ENCODE data around the gene CAPN15.
"Not testable (repeated sequence)": the region's sequence is repeated elsewhere in the genome, so short reads cannot be mapped to it uniquely, and the experiment has no call there.

CAPN15 gene

DNA sequence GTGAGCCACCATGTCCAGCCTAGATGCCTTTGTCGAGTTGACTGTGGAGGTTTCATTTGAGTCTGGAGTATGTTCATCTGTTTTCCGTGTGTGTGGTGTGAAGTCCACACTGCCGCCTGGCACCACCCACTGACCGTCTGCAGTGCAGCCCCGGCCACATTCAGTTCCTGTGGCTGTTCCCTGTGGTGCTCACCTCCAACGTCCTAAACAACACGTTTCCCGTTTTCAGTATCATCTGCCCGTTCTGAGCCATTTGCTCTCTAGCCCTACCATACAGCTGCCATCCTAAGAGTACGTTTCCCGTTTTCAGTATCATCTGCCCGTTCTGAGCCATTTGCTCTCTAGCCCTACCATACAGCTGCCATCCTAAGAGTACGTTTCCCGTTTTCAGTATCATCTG lies 20.0 kb upstream of the CAPN15 start:
- not testable (repeated sequence) for DNase-seq

- no peak for DNase-seq
Observed at GRCh38 chr16:507996-508395, 19.5 kb upstream of the CAPN15 start.

- no peak for DNase-seq
Observed at GRCh38 chr16:508884-509736, 18.4 kb upstream of the CAPN15 start.

GRCh38 chr16:510066-510825 lies 17.3 kb upstream of the CAPN15 start:
- no peak for DNase-seq

GRCh38 chr16:512802-513201 lies 14.7 kb upstream of the CAPN15 start:
- DNase-seq = no peak

GRCh38 chr16:513950-514349 lies 13.6 kb upstream of the CAPN15 start:
- no peak for DNase-seq

GRCh38 chr16:515175-515938 lies 12.2 kb upstream of the CAPN15 start:
- DNase-seq = no peak

DNA sequence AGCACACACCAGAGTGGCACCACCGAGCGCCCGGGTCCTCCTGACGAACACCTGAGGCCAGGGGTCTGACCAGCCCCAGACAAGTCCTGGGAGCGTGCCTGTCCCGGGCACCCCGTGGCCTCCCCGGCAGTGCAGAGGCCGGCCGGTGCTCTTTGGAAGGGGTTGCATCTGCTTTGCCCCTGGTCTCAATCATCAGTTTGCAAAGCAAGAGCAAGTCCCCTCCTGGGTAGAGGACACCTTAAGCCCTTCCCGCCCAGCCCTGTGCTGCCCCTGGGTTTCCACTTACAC lies 11.6 kb upstream of the CAPN15 start:
- no peak for DNase-seq

GRCh38 chr16:516301-516700 lies 11.2 kb upstream of the CAPN15 start:
- no peak for DNase-seq

GRCh38 chr16:518858-519257 lies 8.7 kb upstream of the CAPN15 start:
- DNase-seq = no peak

DNA sequence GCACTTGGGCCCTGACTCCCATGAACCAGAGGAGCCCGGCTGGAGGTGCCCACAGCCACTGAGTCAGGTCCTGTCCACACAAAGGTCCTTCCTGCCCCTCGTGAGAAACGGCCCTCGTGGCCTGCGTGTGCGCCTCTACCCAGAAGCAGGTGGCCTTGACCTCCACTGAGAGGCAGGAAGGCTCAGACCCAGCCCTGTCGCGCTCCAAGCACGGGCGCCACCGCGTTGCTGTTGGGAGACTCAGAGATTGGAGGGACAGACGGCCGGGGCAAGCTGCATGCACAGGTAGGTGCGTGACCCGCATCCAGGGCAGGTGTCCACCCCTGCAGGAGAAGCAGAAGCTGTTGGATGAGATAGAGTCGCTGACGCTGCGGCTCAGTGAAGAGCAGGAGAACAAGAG lies 8.1 kb upstream of the CAPN15 start:
- no peak for DNase-seq

GRCh38 chr16:519841-520687 lies 7.4 kb upstream of the CAPN15 start:
- DNase-seq = no peak

GRCh38 chr16:520847-521246 lies 6.7 kb upstream of the CAPN15 start:
- no peak for DNase-seq

DNA sequence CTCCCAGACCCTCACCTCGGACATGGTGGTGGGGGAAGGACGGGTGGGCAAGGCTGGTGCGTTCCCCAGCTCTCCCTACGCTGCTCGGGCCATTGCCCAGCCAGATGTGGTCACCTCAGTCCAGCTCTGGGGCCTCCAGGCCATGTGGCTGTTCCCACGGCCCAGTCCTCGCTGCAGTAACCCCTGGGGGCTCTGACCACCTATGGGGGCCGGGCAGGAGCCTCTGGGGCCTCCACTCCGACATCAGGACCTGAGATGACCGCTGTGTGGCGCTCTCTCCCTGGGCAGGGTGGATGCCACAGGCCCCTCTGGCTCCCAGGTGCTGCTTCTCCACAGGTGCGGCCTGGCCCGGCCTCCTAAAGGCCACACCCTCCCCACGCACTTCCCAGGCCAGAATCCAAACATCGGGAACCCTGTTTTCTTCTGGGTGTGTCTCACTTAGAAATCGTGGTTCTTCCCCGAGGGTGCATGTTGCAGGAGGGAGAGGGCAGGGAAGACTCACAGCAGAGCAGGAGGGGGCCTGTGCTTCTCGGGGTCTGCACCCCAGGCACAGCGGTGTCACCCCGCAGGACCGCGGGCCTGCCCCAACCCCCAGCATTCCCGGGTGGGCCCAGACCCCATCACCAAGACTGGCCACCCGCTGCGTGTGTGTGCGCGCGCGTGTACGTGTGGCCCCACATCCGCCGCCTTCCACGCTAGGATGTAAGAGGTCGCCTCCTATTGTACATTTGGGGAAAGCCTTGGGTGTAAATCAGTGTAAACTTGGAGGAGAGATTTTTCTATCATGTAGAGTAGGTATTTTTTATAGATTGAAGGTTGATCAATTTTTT lies 5.9 kb upstream of the CAPN15 start:
- no peak for DNase-seq

- no peak for DNase-seq
Observed at GRCh38 chr16:522320-523096, 5.0 kb upstream of the CAPN15 start.

- no peak for DNase-seq
Observed at GRCh38 chr16:523097-523741, 4.3 kb upstream of the CAPN15 start.

DNA sequence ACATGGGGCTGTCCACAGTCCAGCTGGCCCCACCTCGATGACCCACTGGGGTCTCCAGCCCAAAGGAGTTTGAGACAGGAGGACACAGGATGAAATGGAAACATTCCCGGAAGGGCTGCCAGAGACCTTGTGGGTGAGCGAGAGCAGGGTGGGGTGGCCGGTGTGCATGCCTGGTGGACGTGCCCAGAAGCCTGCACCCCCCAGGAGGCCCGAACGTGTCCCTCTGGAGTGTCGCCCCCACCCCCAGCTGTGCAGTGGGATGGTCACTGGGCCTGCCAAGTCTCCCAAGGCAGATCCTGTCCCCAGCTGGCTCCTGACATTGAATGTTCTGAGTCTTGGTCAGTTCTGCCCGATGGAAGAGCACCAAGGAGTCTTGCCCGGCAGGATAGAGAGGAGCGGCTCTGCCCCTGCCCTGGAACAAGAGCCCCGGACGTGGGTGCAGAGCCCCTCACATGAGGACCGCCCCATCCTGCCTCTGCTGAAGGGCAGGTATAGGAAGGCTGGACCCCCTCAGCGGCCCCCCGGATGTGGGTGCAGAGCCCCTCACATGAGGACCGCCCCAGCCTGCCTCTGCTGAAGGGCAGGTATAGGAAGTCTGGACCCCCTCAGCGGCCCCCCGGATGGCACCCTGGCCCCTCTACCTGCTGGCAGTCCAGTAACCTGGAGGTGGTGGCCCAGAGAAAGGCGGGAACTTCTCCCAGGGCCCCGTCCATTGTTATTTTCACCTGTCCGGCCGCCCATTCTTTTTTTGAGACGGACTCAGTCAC lies 3.1 kb upstream of the CAPN15 start:
- DNase-seq = no peak

GRCh38 chr16:525123-525519 lies 2.4 kb upstream of the CAPN15 start:
- DNase-seq = no peak

DNA sequence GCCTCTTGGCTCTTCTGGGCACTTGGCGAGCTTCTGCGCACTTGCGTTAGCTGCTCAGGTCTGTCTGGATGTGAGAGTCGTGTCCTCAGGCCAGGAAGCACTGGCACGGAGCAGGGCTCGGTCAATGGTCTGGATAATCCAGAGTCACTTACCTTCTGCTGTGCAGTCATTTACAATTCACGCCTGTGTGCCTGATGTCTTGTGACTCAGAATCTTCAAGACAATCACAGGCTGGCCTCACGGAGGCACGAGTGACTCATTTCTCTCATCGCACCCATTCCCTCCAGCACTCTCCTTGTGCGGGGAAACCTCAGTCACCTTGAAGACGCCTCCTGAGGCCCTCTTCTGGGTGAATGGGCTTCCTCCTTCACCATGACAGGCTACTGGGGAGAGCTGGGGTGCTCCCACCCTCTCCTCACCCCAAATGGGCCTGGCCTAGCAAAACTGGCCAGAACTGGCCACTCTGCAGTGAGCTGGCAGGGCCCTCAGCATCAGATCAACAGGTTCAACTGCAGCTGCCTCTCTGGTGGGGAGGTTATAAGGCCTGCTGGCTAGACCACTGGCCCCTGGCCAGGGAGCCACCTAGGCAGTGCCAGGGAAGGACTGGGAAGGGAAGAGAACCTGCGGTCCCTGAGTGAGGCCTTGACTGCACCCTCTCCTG lies 1.9 kb upstream of the CAPN15 start:
- DNase-seq = peak; percentile 77 to 85

Data from activated CD4-positive, alpha-beta T cell treated with anti-CD3 and anti-CD28 coated beads, Interleukin-2, amount 50 U/mL, for 48 hours (primary cell).